B cell (primary cell): Measurements from ENCODE around the gene AKT3. TPM values are rescaled to one million over a fixed set of nuclear protein-coding genes. Genes with fewer than 3 reads are reported as not detected.

ENCODE experiments used
- ATAC-seq: fragments of 200-7000 bp; cut with Tn5 transposase; one replicate; pipeline ENCODE4 v1.10.0; 2021; ENCODE audit warnings: low read depth, mild to moderate bottlenecking, moderate number of reproducible peaks, moderate library complexity
- CTCF ChIA-PET: fragments of 350-600 bp; sonication (Branson Sonifier 250); formaldehyde crosslinking; loops from one replicate; lab custom pipeline; 2021; ENCODE audit warnings: antibody characterized with exemption, inconsistent platforms; lab: Charles Lee
- POLR2A ChIA-PET: fragments of 350-600 bp; sonication (Branson Sonifier 250); formaldehyde crosslinking; loops from one replicate; lab custom pipeline; 2021; ENCODE audit warnings: antibody characterized with exemption; lab: Charles Lee
- DNase-seq: peaks from one replicate; pipeline ENCODE4 v3.0.0; 2013
- H2AFZ ChIP-seq: 2 replicates; pipeline ENCODE4 v1.6.1; 2012; ENCODE audit warnings: mild to moderate bottlenecking, low read depth, low read length; ENCODE audit not compliant: insufficient read depth, poor library complexity, severe bottlenecking
- H3K27ac ChIP-seq, 2 donors: 1 replicate in 1 of 2; 2 replicates in 1 of 2; pipeline ENCODE4 v1.5.1; 2012 to 2013; ENCODE audit warnings: low read length in 2 of 2, mild to moderate bottlenecking in 2 of 2, moderate library complexity in 1 of 2
- H3K27me3 ChIP-seq, 4 experiments: fragments of 200-600 bp in 1 of 4; sonication (generic) in 1 of 4; replicated peaks in 1 of 4; 1 replicate in 2 of 4; 2 replicates in 2 of 4; pipeline versions ENCODE4 v1.6.1 to v1.7.0; 2013 to 2016; ENCODE audit warnings: low read length in 3 of 4, mild to moderate bottlenecking in 2 of 4, mixed read lengths in 1 of 4, moderate library complexity in 1 of 4; ENCODE audit not compliant: insufficient read depth in 4 of 4, control insufficient read depth in 3 of 4; ENCODE audit errors: control extremely low read depth in 1 of 4
- H3K36me3 ChIP-seq, 2 experiments: replicated peaks in 1 of 2; 1 replicate in 1 of 2; 2 replicates in 1 of 2; pipeline versions ENCODE4 v1.6.1 to v1.7.1; 2013; ENCODE audit warnings: low read length in 1 of 2; ENCODE audit not compliant: insufficient read depth in 2 of 2, control insufficient read depth in 1 of 2; ENCODE audit errors: control extremely low read depth in 1 of 2, extremely low read depth in 1 of 2
- H3K4me1 ChIP-seq, 2 donors: fragments of 200-600 bp in 1 of 2; sonication (generic) in 1 of 2; 1 replicate in 1 of 2; 2 replicates in 1 of 2; pipeline versions ENCODE4 v1.5.1 to v1.6.1; 2013 to 2017; ENCODE audit warnings: low read length in 2 of 2; ENCODE audit not compliant: control insufficient read depth in 2 of 2, insufficient read depth in 2 of 2
- H3K4me2 ChIP-seq: replicated peaks from 2 replicates; pipeline ENCODE3; 2012; ENCODE audit warnings: mild to moderate bottlenecking, low read depth, low read length; ENCODE audit not compliant: poor library complexity, severe bottlenecking
- H3K4me3 ChIP-seq, 5 experiments: fragments of 200-600 bp in 1 of 5; sonication (generic) in 1 of 5; 1 replicate in 3 of 5; 2 replicates in 2 of 5; pipeline versions ENCODE4 v1.5.1 to v1.7.0; 2011 to 2016; ENCODE audit warnings: low read length in 4 of 5, mild to moderate bottlenecking in 4 of 5, low read depth in 2 of 5, control low read depth in 1 of 5, moderate library complexity in 1 of 5; ENCODE audit not compliant: insufficient read depth in 1 of 5; ENCODE audit errors: control extremely low read depth in 1 of 5, extremely low read depth in 1 of 5
- H3K79me2 ChIP-seq: fragments of 200-600 bp; sonication (generic); one replicate; pipeline ENCODE4 v1.6.0; 2016; ENCODE audit warnings: low read length; ENCODE audit not compliant: control insufficient read depth, insufficient read depth
- H3K9ac ChIP-seq: fragments of 200-600 bp; sonication (generic); 2 replicates; pipeline ENCODE4 v1.6.1; 2017; ENCODE audit warnings: mild to moderate bottlenecking, low read length, moderate library complexity
- H3K9me3 ChIP-seq, 3 donors: one replicate each; pipeline versions ENCODE4 v1.6.1 to v1.7.1; 2013; ENCODE audit warnings: low read length in 2 of 3; ENCODE audit not compliant: control insufficient read depth in 2 of 3, insufficient read depth in 1 of 3; ENCODE audit errors: control extremely low read depth in 1 of 3
- H4K20me1 ChIP-seq: 2 replicates; pipeline ENCODE4 v1.6.0; 2012; ENCODE audit warnings: mild to moderate bottlenecking, low read length; ENCODE audit not compliant: insufficient read depth, control insufficient read depth, poor library complexity, severe bottlenecking
- H3K27ac Mint-ChIP-seq: one replicate; pipeline ENCODE4 v1.8.0; 2021; ENCODE audit warnings: mixed read lengths
- H3K27me3 Mint-ChIP-seq: one replicate; pipeline ENCODE4 v1.8.0; 2021; ENCODE audit warnings: mixed read lengths
- H3K4me1 Mint-ChIP-seq: one replicate; pipeline ENCODE4 v1.8.0; 2021; ENCODE audit warnings: mixed read lengths
- H3K4me3 Mint-ChIP-seq: one replicate; pipeline ENCODE4 v1.8.0; 2021; ENCODE audit warnings: mixed read lengths
- H3K9me3 Mint-ChIP-seq: one replicate; pipeline ENCODE4 v1.8.0; 2022; ENCODE audit warnings: mixed read lengths; ENCODE audit not compliant: insufficient read depth
- EZH2 ChIP-seq: IDR thresholded peaks from 2 replicates; pipeline ENCODE4 v1.6.1; 2012; ENCODE audit warnings: borderline replicate concordance, low read depth, mild to moderate bottlenecking, moderate library complexity, low read length; ENCODE audit not compliant: insufficient read depth, poor library complexity, severe bottlenecking
- WGBS: methylation state at CpG from one replicate; pipeline ENCODE4 v1.1.5; 2013; ENCODE audit warnings: missing lambda C conversion rate; ENCODE audit not compliant: insufficient coverage; 5-methylcytosine and 5-hydroxymethylcytosine counted together
- intact Hi-C: fragments of 100-400 bp; cut with micrococcal nuclease; formaldehyde crosslinking; loops from one replicate; pipeline ENCODE4 v1.10.0; 2022
- polyA plus RNA-seq: library from polyadenylated mRNA; depleted of rRNA; stranded (reverse); fragments of >200 nt; gene quantifications from 2 replicates; pipeline ENCODE4 v1.2.3, GENCODE V29; 2012
- total RNA-seq, 2 donors: library from RNA; stranded (reverse); fragments of 120-200 nt in 1 of 2; gene quantifications; 1 replicate in 1 of 2; 2 replicates in 1 of 2; pipeline versions ENCODE4 v1.2.3 to v1.2.4, GENCODE V29; 2013 to 2022
- TF ChIP-seq, protein P1 (sequence below): fragments of 200-600 bp; IDR thresholded peaks from one replicate; pipeline ENCODE4 v1.8.0; 2022; ENCODE audit warnings: antibody characterized with exemption, mild to moderate bottlenecking

The AKT3 gene
- total and polyA plus RNA-seq, 2 donors (not counting 1 experiment from before 2014, with no cell fraction given) = 4.4 to 148 TPM

GRCh38 chr1:243455760-243456651 is 394.0 kb downstream of the AKT3 start:
- WGBS = 96% methylated on average over 9 of the region's 11 CpGs
- Histone ChIP-seq H3K9me3 (no peaks in the 10 kb centered on the region), H4K20me1 (no peaks in the 10 kb centered on the region), H3K27ac (no peak overlapping the region), H3K27me3 (no peaks in the 10 kb centered on the region), H3K4me1 (peaks cover 17 to 20% of the 10 kb centered on the region in 2 donors), H3K79me2 (no peaks in the 10 kb centered on the region), H3K4me3 (no peak overlapping the region), H3K4me2 (no peak overlapping the region), H3K36me3 (no peaks in the 10 kb centered on the region), H2AFZ (no peak overlapping the region), H3K9ac (no peak overlapping the region)
- no peak for TF ChIP-seq EZH2
- TF ChIP-seq, protein P1, sequence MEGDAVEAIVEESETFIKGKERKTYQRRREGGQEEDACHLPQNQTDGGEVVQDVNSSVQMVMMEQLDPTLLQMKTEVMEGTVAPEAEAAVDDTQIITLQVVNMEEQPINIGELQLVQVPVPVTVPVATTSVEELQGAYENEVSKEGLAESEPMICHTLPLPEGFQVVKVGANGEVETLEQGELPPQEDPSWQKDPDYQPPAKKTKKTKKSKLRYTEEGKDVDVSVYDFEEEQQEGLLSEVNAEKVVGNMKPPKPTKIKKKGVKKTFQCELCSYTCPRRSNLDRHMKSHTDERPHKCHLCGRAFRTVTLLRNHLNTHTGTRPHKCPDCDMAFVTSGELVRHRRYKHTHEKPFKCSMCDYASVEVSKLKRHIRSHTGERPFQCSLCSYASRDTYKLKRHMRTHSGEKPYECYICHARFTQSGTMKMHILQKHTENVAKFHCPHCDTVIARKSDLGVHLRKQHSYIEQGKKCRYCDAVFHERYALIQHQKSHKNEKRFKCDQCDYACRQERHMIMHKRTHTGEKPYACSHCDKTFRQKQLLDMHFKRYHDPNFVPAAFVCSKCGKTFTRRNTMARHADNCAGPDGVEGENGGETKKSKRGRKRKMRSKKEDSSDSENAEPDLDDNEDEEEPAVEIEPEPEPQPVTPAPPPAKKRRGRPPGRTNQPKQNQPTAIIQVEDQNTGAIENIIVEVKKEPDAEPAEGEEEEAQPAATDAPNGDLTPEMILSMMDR = no peak
- Mint-ChIP-seq H3K27ac (no peak overlapping the region), H3K4me1 (peaks cover 23% of the 10 kb centered on the region), H3K4me3 (no peak overlapping the region), H3K9me3 (no peaks in the 10 kb centered on the region), H3K27me3 (no peaks in the 10 kb centered on the region)
- ATAC-seq (no peak), DNase-seq (no peak)
- POLR2A ChIA-PET = no interaction called here
- CTCF ChIA-PET = interaction anchor here (0.6 kb wide), 1 partner anchor 258 kb away, joined by 4 read pairs; no protein-coding TSS in a partner anchor
- intact Hi-C loops = no loop called here

- 100% methylated on average over 2 of the region's 17 CpGs for WGBS
- H2AFZ ChIP-seq = no peak overlapping the region
These were observed 395.6 kb downstream of the AKT3 start for GRCh38 chr1:243454328-243454997.

More at GRCh38 chr1:243454328-243454997, 395.6 kb downstream of the AKT3 start:
- intact Hi-C loops = no loop called here
- Histone ChIP-seq H3K27me3 (no peaks in the 10 kb centered on the region), H3K4me1 (peaks cover 16 to 19% of the 10 kb centered on the region in 2 donors), H3K9ac (no peak overlapping the region), H3K4me3 (no peak overlapping the region), H3K9me3 (no peaks in the 10 kb centered on the region), H4K20me1 (no peaks in the 10 kb centered on the region), H3K4me2 (no peak overlapping the region), H3K36me3 (no peaks in the 10 kb centered on the region), H3K79me2 (no peaks in the 10 kb centered on the region), H3K27ac (no peak overlapping the region)
- H3K27me3 Mint-ChIP-seq = no peaks in the 10 kb centered on the region
- no peak overlapping the region for H3K4me3 Mint-ChIP-seq
- ATAC-seq = no peak
- ChIA-PET CTCF (no interaction called here), POLR2A (no interaction called here)
- TF ChIP-seq, protein P1 = no peak
- TF ChIP-seq EZH2 = no peak
- no peak overlapping the region for H3K27ac Mint-ChIP-seq
- no peaks in the 10 kb centered on the region for H3K9me3 Mint-ChIP-seq
- peaks cover 24% of the 10 kb centered on the region for H3K4me1 Mint-ChIP-seq
- DNase-seq = no peak
